OCI-LY1 (cell line): ENCODE measurements around the gene SNX1.

ENCODE experiments used
- CTCF ChIP-seq: fragments of 200-600 bp; sonication (generic), shearing (Covaris generic); IDR thresholded peaks from 2 replicates; pipeline ENCODE4 v1.5.1; 2017; ENCODE audit warnings: mild to moderate bottlenecking, antibody characterized with exemption, low read length, moderate library complexity, mixed read lengths
- EZH2 ChIP-seq: fragments of 200-600 bp; sonication (generic), shearing (Covaris generic); IDR thresholded peaks from 2 replicates; pipeline ENCODE4 v1.8.0; 2017; ENCODE audit warnings: borderline replicate concordance, mixed run types, mild to moderate bottlenecking, antibody characterized with exemption, low read length, moderate library complexity, mixed read lengths

- no peak for TF ChIP-seq CTCF
- TF ChIP-seq EZH2: no peak
Measured at GRCh38 chr15:64131547-64131946, 35.8 kb downstream of the SNX1 start.
